HG02798 (cell line): Measurements from ENCODE around the gene LMAN2.
"Not testable (repeated sequence)": the region's sequence is repeated elsewhere in the genome, so short reads cannot be mapped to it uniquely, and the experiment has no call there.

Source experiments
- ATAC-seq: cut with Tn5 transposase; IDR thresholded peaks from one replicate; pipeline ENCODE4 v1.9.1; 2021; ENCODE audit warnings: mild to moderate bottlenecking; ENCODE audit not compliant: unreplicated experiment, poor library complexity

Gene LMAN2

GRCh38 chr5:177353093-177353492, 1.6 kb upstream of the LMAN2 start:
- ATAC-seq: no peak

DNA sequence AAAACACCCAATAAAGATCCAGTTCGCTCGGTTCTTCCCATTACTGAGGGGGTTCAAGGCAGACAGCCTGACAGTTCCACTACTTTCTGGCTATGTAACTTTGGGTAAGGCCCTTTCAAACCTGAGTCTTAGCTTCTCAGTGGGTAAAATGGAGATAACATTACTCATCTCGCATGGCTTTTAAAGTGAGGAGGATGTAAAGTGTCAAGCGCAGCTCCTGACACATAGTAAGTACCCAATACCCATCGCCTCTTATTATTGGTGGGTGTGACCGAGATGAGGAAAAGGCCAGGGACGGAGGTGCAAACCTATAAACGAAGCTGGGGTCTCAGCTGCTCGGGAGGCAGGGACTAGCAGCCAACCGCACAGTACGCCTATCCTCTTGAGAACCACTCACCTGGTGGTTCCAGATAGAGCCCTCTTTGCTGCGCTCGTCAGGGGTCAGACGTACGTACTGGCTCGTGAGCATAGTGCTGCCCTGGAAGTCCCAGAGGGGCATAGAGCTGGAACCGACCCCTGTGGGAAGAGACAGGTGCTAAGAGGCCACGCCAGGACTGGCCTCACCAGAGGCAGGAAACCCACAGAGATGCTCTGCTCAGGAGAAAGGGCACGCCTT, 584 bp downstream of the LMAN2 start:
- no peak for ATAC-seq

DNA sequence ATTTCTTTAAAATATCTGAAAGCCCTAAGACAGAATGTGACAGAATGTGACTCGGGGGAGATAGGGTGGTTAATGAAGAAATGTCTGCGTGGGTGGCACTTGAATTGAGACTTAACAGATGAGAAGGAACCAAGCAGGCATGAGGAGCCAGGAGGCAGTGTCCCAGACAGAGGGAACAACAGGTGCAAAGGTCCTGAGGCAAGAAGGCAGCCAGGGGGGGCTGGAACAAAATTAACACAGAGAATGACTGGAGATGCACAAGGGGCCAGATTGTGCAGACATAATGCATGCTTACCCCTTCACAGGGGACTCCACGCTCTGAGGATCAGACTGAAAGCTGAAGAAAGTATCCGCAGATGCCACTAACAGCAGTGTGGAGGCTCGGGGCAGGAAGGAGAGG, 1.7 kb downstream of the LMAN2 start:
- ATAC-seq: no peak

DNA sequence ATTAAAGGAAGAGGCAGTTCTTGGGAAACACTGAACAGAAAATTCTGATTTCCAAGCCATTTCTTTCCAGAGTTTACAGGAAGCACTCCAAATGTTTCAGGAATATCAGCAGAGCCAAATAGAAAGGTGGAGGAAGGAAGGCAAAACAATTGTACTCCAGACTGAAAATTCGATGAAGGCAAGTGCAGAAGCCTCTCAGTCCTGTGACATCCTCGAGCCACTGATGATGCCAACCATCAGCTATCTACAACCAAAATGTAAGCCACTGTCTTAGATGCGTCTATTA, 2.2 kb downstream of the LMAN2 start:
- ATAC-seq: no peak

GRCh38 chr5:177347699-177348098, 3.8 kb downstream of the LMAN2 start:
- ATAC-seq: no peak

DNA sequence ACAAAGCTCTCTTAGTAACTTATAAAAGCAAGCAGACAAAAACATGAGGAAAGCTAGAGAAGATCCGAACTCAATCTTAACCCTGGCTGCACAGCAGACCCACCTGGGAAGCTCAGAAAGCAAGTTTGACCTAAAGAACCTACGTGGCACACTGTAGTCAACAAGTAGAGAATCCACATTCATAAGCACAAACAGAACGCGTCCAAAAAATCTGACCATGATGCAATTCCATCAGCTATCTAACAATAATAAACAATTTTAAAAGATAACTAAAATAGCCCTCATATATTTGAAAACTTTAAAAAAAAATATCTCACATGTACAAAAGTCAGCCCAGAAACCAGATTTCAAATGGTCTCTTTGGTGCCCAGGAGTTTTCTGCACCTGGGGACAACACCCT, 4.6 kb downstream of the LMAN2 start:
- ATAC-seq: no peak

- ATAC-seq: no peak
Measured at GRCh38 chr5:177344891-177345290, 6.6 kb downstream of the LMAN2 start.

DNA sequence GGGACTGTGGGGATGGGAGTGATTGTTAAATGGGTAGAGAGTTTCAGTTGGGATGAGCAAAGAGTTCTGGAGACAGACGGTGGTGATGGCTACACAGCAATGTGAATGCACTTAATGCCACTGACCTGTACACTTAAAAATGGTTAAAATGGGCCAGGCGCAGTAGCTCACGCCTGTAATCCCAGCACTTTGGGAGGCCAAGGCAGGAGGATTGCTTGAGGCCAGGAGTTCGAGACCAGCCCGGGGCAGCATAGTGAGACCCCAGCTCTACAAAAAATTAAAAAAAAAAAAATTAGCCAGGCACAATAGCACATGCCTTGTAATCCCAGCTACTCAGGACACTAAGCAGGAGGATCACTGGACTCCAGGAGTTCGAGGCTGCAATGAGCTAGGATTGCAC, 7.7 kb downstream of the LMAN2 start:
- no peak for ATAC-seq

DNA sequence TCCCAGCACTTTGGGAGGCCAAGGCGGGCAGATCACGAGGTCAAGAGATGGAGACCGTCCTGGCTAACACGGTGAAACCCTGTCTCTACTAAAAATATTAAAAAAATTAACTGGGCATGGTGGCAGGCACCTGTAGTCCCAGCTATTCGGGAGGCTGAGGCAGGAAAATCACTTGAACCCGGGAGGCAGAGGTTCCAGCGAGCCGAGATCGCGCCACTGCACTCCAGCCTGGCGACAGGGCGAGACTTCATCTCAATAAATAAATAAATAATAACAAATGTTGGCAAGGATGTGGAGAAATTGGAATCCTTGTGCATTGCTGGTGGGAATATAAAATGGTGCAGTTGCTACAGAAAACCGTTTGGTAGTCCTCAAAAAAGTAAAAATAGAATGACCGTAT, 8.5 kb downstream of the LMAN2 start:
- not testable (repeated sequence) for ATAC-seq

- no peak for ATAC-seq
Measured at GRCh38 chr5:177339107-177339638, 12.3 kb downstream of the LMAN2 start.

- no peak for ATAC-seq
Measured at GRCh38 chr5:177338251-177339106, 13.0 kb downstream of the LMAN2 start.

GRCh38 chr5:177336603-177337494, 14.6 kb downstream of the LMAN2 start:
- ATAC-seq: no peak

- ATAC-seq: no peak
Measured at GRCh38 chr5:177336112-177336511, 15.4 kb downstream of the LMAN2 start.

GRCh38 chr5:177335701-177336065, 15.8 kb downstream of the LMAN2 start:
- ATAC-seq: no peak

DNA sequence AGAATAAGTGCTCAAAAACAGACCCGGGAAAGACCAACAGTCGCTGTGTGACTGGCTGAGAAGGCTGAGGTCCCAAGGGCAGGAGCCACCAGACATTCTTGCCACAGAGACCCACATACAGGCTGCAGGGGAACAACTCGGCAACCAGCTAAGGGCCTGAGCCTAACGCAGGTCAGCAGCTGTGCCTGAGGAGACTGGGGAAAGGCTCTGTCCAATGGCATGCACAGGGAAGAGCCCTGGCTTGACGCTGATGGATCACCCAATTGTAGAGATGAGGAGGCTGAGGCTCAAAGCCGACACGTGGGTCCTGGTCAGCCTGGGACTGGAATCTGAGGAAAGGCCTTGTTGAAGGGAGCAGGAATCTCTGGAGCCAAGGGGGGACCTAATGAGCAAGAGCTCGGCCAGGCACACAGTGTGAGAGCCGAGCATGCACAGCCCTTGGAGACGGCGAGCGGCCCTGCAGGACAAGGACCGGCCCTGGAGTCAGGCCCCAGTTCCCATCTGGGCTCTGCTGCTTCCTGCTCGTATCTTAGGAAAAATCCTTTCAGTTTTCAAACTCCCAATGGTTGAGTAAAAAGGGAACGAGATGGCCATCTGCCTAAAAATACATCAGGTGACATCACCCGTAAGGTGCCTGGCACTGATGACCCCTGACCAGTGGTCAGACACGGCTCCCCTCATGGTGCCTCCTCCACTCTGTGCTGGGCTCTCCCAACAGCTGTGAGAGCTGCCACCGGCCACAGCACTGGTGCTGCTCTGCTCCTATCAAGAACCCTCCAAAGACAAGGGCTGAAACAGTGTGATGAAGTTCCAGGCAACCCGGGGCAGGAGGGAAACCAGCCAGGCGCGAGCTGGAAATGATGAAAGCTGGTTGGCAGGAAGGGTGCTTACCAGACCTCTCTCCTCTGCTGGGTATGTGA, 16.4 kb downstream of the LMAN2 start:
- ATAC-seq: no peak

- ATAC-seq: no peak
Measured at GRCh38 chr5:177334155-177334551, 17.3 kb downstream of the LMAN2 start.

- ATAC-seq: no peak
Measured at GRCh38 chr5:177333420-177334154, 17.9 kb downstream of the LMAN2 start.

GRCh38 chr5:177332896-177333260, 18.6 kb downstream of the LMAN2 start:
- ATAC-seq: no peak
